SU-DHL-6 (cell line): ENCODE data around the gene HMCES.

Experiments used
- CTCF ChIP-seq: fragments of 200-600 bp; sonication (generic); IDR thresholded peaks from one replicate; pipeline ENCODE4 v1.5.1; 2017; ENCODE audit warnings: antibody characterized with exemption, mild to moderate bottlenecking, low read length, moderate library complexity; ENCODE audit not compliant: insufficient read depth, poor library complexity, severe bottlenecking
- EZH2phosphoT487 ChIP-seq: fragments of 200-600 bp; sonication (generic), shearing (Covaris generic); conservative IDR thresholded peaks from 2 replicates; pipeline ENCODE4 v1.6.1; 2018; ENCODE audit warnings: mild to moderate bottlenecking, antibody characterized with exemption, low read length, moderate library complexity, mixed read lengths

- TF ChIP-seq CTCF (no peak), EZH2phosphoT487 (no peak)
Measured at GRCh38 chr3:129271674-129272073, 7.0 kb upstream of the HMCES start.
